ENCODE data around the gene LRRC2.

DNA sequence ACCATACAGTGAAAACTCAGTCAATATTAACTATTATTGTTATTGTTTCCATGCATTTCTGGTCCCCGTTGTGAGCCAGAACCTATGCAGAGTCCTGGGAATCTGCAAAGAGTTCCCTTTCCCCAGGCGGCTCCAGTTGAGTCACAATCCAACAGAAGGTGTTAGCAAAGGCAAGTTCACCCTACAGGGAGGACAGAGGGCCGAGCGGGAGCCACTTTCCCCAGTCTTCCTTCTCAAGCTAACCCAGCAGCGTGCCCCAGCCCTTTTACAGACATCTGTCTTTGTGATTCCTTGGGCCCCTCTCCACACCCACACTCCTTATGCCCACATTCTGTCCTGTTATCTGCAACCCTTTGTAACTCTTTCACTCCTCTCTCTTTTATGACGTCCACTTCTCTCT is 88.3 kb downstream of the LRRC2 start:
- no peak for TF ChIP-seq POLR2A (IDR thresholded peaks at IDR 0.05)
- TF ChIP-seq, protein P1, sequence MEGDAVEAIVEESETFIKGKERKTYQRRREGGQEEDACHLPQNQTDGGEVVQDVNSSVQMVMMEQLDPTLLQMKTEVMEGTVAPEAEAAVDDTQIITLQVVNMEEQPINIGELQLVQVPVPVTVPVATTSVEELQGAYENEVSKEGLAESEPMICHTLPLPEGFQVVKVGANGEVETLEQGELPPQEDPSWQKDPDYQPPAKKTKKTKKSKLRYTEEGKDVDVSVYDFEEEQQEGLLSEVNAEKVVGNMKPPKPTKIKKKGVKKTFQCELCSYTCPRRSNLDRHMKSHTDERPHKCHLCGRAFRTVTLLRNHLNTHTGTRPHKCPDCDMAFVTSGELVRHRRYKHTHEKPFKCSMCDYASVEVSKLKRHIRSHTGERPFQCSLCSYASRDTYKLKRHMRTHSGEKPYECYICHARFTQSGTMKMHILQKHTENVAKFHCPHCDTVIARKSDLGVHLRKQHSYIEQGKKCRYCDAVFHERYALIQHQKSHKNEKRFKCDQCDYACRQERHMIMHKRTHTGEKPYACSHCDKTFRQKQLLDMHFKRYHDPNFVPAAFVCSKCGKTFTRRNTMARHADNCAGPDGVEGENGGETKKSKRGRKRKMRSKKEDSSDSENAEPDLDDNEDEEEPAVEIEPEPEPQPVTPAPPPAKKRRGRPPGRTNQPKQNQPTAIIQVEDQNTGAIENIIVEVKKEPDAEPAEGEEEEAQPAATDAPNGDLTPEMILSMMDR (IDR thresholded peaks at IDR 0.05): no peak

Data from adrenal gland (tissue), 5 donors.